Stimulated activated CD4-positive, alpha-beta T cell treated with anti-CD3 and anti-CD28 coated beads, TNF-alpha, amount 100 ng/mL, for 1 hour (primary cell): Measurements from ENCODE around the gene SLC5A1.

Experiments
- DNase-seq, 3 donors: peaks; one replicate each; pipeline ENCODE4 v3.0.0-alpha.2; 2020; ENCODE audit warnings: low read depth in 3 of 3, low spot score in 1 of 3

The SLC5A1 gene

DNA sequence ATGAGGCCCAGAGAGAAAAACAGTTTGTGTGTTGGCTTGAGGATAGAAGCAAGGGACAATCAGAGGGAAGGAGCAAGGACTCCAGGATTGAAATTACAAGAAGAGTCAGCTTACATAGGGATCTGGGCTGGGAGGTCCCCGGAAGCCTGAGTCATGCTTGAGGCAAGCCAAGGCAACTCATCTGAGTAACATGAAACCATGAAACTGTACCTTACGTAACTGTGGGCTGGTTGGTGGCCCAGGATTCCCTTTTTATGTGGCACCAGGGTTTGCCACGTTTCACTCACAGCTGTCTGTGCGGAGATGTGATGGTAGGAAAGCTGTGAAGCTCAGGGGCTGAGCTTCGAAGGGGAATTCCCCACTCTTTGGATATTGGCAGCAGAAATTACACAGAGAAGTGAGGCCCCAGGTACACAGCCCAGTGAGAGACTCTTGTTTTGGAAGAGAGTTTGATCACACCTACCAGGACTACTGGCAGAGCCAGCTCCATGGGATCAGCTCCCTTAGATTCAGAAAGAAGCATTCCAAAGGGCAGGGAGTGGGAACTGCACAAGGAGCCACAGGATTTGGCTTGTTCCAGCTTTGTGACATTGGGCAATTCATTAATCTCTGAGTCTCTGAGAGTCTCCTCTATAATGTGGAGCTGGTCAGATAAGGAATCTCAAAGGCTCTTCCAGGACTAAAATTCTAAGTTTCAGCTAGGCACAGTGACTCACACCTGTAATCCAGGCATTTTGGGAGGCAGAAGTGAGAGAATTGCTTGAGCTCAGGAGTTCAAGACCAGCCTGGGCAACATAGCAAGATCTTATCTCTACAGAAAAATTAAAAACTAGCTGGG is 7.8 kb downstream of the SLC5A1 start:
- peak; percentile 5 to 14 (median 9) for DNase-seq

DNA sequence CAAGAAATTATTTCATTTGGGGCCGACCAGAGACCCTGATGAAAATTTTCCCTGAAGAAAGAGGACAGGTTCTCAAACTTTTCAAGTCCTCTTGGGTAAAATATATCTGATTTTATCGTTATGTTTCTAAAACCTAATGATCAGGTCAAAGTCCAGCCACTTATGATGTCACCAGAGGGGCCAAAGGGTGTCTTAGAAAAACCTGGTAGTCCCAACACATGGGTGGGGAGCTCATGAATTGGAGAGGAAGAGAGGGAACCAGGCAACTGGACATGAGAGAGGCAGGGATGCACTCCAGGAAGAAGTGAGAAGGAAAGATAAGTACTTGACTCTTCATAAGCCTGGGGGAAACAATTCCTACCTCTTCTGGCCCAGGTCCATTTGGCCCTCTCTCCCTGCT is 9.2 kb downstream of the SLC5A1 start:
- no peak for DNase-seq

DNA sequence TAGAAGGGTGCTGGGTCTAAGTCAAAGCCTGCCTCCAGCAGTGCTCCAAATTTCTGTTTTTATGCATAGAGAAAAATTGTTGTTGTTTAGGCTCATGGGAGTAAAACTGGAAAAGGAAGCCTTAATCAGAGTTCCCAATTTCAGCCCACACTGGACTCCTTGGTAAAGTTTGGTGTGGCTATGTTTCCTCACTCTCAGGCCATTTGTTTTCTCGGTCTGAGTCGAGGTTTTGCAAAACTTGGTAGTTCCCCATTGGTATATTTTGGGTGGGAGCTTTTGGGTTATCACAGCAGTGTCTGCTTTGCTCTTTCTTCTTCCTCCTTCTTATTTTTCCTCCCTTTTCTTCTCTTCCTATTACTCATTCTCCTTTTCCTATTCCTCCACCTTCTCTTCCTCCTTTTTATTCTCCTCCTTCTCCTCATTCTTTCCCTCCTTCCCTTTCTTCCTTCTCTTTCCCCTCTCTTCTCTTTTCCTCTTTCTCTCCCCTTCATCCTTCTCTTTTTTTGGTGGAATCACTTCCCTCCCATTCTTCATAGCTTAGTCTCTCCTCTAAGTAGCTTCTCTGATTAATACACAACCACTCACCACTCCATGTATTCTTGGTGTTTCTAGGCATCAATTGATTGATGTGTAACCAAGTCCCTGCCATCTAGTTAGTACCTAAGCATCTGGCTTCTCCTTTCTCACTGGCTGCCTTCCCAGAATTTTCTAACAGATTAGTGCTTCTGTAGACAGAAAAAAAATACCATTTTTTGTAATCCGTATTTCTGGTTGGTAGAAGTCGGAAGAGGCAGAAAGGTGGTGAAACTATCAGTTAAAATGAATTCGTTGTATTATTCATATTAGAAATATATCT is 10.1 kb downstream of the SLC5A1 start:
- no peak for DNase-seq

DNA sequence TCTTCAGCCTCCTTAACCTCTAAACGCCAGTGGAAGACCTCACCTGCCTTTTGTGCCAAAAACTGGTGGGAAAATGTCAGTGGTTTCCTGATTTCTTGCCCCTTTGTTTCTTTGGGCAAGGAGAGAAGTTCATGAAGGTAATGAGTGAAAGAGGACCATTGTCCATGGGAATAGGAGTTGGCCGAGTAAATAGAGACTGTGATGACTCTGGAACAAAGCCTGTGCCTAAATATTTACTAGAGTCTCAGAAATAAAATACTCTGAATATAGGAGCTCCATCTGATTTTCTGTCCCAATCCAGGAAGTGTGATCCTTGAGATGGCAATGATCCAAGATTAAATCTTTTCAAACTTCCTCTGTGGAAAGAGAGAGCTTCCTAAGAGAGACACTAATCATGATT is 12.0 kb downstream of the SLC5A1 start:
- DNase-seq, result no peak

DNA sequence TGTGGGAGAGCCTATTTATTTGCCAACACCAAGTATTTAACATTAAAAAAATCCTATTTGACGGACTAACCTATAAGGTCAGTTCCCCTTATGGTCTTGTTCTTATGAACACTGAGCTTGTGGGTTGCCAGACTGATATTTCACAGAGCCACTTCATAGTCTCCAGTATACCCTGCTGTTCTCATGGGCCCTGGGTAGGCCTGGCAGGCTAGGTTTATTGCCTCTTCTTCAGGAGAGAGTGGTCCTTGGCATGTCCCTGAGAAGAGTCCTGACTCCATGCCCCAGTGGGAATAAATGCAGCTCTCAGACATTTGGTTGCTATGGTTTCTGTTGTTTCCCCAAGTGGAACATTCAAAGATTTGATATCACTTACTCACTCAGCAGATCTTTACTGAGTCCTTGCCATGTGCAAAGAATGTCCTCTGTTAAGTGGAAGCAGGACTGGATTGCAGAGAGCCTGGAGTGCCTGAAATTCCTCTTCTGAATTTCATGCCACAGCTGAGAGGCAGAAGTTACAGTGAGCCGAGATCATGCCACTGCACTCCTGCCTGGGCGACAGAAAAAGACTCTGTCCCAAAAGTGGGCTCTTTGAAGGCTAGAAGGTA is 15.7 kb downstream of the SLC5A1 start:
- no peak for DNase-seq

DNA sequence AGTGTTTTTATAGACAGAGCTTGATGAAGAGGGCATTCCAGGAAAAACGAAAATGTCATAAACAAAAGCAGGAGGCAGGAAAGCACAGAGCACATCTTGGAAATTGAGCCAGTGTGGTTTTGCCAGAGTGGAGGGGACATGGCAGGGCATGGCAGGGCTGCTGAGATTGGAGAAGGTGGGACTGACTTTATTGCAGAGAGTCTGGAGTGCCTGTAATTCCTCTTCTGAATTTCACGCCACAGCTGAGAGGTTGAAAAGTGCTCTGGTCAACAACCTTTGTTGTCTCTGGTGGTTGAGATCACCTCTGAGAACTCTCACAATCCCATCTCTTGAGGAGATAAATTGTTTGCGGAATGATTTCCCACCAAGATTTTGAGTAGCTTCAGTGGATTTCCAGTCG is 16.4 kb downstream of the SLC5A1 start:
- DNase-seq, result no peak

DNA sequence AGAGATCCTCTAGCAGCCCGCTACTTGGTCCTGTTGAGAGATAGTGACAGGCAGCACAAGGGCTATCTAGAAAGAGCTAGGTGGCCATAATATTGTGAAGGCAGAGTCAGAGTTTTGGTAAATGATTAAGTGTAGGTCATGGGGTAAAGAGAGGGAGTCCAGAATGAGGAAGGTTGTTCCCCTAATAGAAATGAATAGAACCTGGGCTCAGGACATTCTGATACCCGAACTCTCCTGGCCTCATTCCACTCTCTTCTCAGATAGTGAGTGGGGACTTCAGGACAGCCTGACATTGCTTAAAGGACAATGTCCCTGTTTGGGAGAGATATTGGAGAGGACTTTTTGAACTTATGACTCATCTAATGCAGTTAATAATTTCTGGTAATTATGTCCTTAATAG is 20.6 kb downstream of the SLC5A1 start:
- no peak for DNase-seq

DNA sequence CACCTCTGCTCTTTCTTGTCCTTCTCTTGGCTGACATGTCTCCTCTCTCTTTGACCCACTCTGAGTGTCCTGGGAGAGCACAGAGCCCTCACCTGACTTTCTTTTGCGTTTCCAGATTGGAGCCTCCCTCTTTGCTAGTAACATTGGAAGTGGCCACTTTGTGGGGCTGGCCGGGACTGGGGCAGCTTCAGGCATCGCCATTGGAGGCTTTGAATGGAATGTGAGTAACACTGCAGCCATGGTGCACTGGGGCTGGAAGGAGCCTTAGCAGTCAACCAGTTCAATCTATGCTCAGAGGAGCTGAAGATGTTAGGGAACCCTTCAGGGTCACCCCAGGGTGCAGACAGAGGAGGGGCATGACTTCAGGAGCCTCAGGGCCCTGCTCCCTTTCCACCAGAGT is 23.8 kb downstream of the SLC5A1 start:
- no peak for DNase-seq

DNA sequence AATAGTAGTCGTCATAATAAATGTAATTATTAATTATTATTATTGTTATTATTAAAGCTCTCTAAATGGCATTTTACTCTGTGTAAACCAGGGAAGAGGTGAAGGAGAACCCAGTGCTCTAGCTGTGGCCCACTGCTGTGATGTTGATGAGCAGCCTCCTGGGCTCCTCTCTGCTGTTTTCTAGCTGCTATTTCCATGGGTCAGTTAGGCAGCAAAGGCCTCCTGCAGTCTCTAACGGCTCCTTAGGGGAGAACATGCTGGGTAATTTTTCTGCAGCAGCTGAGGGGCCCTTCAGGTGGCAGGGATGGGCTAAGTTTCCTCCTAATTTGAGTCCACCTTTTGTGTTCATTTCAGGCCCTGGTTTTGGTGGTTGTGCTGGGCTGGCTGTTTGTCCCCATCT is 24.6 kb downstream of the SLC5A1 start:
- DNase-seq, result no peak

DNA sequence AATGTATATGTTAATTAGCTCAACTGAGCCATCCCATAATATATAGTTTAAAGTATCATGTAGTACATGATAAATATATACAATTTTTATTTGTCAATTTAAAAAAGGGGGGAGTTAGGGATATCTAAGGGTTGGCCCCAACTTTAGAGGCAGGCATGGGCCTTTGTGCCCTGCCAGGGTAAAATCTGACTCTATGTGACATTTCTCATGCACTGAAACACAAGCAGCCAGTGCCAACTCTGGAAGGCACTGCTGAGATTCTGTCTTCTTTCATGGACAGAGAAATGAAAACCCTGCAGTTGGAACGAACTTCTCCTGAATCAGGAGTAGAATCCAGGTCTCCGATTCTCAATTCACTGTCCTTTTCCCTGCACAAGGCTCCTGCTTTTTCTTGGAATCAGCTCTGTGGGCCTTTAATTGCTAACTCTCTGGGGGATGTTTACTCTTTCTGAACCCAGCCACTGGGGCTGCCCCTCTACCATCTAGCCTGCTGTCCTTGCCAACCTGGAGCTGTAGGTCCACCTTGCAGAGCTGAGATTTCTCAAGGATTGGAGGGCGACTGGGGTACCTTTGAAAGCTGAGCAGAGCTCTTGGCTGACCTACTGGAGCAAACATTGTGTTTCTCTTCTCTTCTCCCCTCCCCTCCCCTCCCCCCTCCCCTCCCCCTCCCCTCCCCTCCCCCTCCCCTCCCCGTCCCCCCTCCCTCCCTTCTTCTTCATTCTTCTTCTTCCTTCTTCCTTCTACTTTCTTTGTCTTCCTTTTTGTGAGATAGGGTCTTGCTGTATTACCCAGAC is 26.7 kb downstream of the SLC5A1 start:
- no peak for DNase-seq

DNA sequence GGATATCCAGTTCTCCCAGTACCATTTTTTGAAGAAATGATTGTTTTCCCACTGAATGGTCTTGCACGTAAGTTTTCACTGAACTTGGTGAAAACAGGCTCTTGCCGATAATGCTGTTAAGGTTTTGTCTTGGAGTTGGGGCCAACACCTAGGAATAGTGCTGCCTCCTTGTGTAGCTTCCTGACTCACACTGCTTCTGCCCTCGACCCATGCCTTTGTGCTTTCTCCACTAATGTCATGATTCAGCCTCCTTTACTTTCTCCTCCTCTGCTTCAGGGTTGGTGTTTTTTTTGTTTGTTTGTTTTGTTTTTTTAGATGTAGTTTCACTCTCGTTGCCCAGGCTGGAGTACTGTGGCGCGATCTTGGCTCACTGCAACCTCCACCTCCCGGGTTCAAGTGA is 30.2 kb downstream of the SLC5A1 start:
- DNase-seq, result no peak

DNA sequence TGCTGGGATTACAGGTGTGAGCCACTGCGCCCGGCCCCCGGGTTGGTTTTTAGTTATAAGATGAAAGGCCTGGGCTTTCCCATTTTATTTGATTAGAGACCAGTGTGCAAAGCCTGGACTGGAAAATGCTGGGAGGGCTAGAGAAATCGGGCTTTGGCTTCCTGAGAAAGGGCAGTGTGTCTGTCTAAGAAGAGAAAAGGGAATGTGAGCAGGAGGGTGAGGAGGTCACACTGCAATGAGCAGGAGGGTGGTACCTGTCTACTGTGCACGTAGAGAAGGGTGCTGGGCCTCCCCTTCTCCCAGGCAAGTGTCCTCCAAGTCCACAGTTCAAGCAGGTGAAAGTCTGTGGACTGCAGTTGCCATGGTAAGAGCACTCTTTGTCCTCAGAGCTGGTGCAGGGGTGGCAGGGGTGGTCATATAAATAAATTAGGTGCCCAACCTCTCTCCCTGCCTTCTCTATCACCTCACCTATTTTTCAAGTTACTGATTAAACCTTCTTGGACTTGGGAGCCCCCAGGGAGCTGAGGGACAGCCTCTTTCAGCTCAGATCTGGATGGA is 30.8 kb downstream of the SLC5A1 start:
- DNase-seq, result no peak

DNA sequence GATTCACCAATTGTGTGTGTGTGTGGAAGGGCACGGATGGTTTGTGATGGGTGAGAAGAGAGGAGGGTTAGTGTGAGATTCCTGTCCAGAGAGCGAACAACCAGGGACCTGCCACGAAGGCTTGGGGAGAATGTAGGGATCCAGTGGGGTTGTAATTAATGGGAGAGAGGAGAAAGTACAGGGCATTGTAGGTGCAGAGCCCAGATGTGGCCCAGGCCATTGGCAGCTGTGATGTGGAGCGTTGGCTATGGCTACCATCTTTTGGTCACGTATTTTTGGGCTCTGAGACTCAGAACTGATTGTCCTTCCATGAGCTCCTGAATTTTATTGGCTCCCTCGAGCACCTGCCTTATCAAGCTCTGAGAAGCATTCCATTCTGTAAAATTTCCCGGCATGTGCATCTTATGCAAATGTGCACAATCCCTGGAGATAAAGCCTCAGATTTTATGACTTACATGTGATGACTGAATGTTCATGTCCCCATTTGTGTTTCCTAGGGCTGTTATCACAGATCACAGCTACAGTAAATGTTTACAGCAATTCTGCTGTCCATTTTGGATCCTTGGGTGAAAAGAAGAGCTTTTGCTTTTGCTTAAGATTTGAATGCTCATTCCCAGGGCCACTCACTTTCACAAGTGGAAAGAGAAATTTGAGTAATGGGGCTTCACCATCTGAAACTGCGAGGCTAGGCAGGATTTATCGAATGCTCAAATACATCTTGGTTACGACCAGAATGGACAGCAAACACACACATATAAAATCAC is 33.1 kb downstream of the SLC5A1 start:
- DNase-seq, result no peak

DNA sequence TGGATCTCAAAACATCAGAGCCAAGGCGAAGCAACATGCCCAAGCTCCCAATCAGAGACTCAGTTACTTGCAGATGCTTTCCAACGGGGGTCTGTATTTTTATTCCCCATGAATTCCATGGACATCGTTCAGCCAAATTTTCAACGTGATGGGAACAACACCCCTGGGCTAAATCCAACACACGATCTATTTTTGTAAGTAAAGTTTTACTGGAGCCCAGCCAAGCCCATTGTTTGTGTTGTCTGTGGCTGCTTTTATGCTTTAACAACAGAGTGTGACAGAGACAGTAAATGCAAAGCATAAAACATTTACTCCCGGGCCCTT is 33.7 kb downstream of the SLC5A1 start:
- no peak for DNase-seq

DNA sequence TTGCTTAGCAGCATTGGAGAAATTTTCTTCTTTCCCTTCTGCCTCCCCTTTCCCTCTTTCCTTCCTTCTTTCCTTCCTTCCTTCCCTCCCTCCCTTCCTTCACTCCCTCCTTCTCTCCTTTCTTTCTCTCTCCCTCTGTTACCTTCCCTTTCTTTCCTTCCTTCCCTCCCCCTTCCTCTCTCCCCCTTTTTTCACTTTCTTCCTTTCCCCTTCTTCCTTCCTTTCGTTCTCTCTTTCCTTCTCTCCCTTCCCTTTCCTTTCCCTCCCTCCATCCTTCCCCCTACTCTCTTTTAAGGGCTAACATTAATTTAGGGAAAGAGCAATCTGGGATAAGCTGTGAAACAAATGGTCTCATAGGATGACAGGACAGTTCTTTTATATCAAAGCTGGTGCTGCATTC is 34.1 kb downstream of the SLC5A1 start:
- no peak for DNase-seq

DNA sequence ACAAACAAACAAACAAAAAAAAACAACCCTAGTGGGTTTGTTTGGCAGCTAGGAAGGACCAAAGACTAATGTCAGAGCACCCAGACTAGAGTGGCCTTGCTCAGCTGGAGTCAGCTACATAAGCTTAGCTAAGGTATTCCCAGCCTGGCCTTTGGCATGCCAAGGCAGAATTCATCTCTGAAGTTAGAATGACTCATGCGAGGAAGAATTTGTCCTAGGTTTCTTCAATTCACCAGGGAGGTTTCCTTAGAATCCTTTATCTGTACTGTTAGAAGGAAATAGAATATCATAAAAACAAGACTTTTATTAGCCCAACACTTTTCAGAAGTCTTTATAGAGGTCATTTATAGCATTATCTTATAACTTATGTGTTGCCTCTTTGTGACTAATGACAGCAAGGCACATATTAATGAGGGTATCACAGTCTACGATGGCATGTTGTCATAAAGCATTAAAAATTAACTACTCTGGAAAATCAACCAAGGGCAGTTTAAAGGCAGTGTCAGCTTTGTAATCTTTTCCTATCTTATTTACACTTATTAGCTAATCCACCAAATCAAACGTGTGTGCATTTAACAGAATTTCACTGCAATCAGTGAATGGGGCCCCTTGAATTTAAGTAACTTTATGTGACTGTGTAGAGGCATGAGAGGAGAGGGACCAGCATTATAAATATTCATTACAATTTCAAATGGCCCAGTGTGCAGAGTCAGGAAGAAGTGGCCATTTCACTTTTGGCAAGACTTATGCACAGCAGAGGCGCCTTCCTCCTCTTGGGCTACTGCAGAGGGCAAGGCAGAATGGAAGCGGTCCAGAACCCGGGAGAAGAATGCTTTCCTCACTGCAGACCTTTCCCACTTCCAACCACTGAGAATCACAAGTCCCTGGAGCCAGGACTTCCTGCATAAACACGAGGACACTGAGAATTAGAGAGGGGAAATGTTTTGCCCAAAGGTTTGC is 36.3 kb downstream of the SLC5A1 start:
- DNase-seq, result no peak

DNA sequence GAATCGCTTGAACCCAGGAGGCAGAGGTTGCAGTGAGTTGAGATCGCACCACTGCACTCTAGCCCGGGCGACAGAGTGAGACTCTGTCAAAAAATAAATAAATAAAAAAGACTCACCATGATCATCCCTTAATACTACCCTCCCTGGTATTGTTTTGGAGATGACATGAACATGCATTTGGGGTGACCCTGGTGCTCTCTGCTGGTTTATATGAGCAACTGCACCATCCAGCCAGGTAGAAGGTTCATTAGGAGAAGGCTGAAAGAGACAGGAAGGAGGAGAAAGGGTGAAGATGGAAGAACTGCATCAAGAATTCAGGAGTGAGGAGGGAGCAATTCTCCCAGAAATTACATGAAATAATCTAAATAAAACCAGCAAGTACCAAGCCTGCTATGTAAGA is 37.8 kb downstream of the SLC5A1 start:
- no peak for DNase-seq

DNA sequence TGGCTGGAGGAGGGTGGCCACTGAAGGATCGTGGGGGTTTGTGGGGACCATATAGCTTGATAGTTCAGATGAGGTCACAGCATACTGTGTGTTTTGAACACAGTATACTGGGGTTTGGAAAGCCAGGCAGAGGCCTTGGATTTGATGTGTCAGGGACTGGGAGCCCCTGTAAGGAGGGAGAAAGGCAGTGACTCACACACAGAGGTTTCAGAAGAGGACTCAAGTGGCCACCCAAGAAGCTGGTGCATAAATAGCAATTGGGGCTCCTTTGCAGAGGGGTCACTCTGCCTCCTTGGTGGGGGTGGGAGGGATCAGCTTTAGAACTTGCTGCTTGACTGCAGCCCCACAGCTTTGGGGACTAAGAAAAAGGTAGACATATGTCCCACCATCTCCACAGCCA is 39.3 kb downstream of the SLC5A1 start:
- DNase-seq, result no peak

DNA sequence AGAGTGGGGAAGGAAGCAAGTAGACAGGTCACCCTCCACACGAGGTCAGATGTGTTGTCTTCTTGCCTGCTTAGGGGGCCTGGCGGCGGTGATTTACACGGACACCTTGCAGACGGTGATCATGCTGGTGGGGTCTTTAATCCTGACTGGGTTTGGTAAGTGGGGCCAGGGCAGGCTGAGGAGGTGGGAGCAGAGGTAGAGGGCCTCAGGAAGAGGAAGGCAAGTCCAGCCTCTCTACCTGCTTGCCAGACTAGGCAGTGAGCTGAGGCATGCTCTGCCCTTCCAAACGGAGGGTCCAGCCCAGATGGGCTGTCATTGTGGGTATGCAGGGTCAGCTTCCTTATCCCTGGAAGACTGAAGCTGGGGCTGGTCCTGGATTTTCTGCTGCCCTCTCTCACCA is 39.9 kb downstream of the SLC5A1 start:
- no peak for DNase-seq
